Activated CD4-positive, alpha-beta T cell treated with anti-CD3 and anti-CD28 coated beads, Interleukin-2, Interleukin-6, amounts not matched to agents 100 ng/mL and 50 ng/mL, durations not matched to agents 16 hours and 8 hours (primary cell): ENCODE results near the gene ACSS1.

Experiments
- DNase-seq: peaks from one replicate; pipeline ENCODE4 v3.0.0-alpha.2; 2020

Gene ACSS1

GRCh38 chr20:25057234-25058050 is 497 bp downstream of the ACSS1 start:
- DNase-seq: peak; percentile 79

DNA sequence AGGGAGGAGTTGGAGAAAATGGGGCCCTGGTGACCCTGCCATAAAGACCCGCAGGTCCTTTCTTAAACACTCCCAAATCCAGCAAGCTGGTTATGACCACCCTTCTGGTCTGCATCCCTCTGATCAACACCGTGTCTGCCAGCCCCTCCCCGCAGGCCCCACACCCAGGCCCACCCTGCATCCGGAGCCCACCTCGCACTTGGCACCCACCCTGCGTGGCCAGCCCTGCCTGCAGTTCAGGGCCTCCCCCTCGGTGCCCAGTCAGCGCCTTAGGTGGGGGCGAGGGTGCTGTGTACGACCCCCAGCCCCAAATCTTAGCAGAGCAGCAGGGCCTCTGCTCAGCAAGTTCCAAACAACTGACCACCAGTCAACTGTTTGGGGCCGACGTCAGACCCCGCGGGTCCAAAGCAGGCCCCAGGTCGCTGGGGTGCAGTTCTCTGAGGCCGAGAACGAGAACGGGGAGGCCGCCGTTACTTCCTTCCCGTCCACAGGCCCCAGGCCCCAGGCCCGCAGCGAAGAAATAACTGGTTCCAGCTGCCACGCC is 1.2 kb downstream of the ACSS1 start:
- no peak for DNase-seq

DNA sequence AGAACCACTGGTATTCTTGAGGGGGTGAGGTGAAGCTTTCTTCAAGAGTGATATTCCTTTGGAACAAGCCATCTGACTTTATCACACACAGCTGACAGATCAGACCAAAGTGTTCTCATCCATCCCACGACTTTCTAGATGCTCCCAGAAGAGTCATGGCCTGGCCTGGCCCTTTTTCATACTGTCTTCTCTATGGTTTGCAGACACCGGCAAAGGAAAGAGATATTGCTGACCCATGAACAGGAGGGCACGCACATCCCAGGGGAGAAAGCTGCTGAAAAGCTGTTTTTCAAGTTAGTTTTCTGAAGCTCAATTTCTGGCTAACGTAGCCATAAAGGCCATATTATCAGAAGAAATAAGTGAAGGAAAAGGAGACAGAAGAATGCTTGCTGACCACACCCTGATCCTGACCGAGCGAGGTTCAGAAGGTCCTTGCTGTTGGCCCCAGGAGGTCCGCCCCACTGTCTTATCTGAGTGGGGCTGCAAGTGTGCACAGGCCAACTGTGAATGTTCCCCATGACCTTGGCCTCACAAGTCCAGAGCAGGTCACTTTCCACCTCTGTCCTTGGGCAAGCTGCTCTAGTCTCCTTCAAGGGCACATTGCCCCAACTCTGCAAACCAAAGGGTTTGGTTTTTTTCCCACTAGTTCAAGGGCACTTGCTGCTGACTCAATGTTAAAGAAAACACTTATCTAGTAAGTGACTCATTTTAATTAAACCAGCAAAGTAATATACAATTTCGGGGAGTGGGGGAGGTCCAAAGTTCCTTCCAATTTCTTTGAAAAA is 2.0 kb downstream of the ACSS1 start:
- DNase-seq: no peak

DNA sequence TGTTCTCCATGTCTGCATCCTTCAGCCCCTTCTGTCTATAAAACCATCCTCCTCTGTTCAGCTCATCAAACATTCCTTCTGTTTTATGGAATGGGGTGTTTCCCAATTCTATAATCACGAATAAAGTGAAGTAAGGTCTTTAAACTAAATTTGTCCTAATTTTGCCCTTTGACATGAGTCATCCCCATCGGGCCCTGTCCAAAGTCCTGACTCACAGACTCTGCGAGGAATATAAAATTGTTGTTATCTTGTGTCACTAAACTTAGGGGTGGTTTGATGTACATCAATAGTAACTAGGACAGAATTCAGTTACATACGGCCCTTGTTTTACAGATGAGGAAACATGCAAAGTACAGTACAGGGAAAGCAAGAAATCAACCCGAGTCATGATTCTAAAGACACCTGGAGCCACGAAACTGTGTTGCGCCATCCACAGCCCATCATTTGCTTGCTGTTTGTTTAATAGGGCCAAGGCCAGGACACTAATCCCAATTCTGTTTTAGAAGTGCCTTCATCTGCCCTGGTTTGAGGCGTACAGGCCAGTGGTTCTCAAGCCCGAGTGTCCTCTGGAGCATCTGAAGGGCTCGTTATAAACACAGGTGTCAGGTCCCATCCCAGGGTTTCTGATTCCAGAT is 2.8 kb downstream of the ACSS1 start:
- no peak for DNase-seq

DNA sequence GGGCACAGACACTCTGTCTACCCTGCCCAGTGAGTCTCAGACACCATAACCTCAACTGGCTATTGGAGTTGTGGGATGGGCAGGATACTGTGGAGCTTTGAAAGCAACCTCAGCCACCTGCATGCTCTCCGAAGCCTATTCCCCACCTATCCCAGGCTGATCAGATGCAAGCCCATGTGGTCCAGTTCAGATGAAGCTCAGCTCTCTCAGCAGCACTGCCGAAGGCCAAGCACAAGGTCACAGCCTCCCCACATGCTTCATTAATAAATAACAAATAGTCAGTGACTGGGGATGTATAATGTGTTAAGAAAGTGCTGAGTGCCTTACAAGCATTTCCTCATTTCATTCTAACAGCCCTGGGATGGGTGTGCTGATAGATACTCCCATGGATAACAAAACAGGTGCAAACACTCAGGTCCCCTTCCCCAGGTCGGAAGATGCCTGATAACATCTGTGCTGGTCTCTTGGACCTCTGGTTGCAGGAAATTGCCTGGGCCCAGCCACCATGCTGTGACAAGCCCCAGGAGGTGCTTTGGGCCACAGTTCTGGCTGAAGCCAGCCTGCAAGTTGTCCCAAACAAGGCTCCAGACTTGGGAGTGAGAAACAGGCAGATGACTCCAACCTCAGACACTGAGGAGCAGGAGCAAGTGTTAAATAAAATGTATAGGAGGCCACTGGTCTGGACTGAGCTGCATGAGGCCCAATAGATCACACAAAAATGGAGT is 3.7 kb downstream of the ACSS1 start:
- DNase-seq: no peak

GRCh38 chr20:25053255-25054031 is 4.5 kb downstream of the ACSS1 start:
- no peak for DNase-seq

GRCh38 chr20:25052255-25053194 is 5.4 kb downstream of the ACSS1 start:
- DNase-seq: no peak

GRCh38 chr20:25051386-25052155 is 6.4 kb downstream of the ACSS1 start:
- no peak for DNase-seq

DNA sequence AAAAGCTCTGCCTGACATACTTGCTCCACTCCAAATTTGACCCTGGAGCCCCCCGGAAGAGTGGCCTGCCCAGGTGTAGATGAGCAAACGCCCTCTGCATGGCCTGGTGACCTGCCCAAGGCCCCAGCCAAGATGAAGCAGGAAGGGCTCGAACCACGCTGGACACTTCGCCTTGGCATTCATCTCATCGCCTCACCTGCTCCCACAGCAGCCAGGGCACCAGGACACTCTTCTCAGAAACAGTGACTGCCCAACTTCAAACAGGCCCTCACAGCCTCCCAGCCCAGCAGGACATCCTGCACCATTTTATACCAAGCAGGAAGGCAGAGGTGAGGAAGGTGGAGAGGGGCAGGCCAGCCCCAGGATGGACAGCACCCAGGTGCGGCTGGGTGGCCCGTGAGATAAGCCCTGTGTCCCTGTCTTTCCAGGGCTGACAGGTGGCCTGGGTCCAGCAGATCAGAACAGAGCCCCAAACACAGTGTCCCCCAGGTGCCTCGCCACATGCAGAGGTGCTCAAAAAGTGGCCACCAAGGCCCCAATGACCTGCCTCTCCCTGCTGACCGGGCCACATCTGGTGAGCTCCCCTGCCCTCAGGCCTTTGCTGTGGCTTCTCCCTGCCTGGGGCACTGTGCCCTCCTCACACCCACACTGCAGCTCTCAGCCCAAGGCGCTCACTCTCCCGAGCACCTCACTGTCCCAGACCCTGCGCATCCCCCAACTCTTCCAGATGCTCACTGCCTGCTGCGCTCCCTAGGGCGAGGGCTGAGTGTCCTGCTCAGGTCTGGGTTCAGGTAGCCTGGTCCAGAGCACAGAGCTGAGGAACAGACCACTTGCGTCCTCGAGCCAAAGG is 7.2 kb downstream of the ACSS1 start:
- DNase-seq: no peak

- no peak for DNase-seq
Observed at GRCh38 chr20:25050082-25050481, 7.9 kb downstream of the ACSS1 start.

DNA sequence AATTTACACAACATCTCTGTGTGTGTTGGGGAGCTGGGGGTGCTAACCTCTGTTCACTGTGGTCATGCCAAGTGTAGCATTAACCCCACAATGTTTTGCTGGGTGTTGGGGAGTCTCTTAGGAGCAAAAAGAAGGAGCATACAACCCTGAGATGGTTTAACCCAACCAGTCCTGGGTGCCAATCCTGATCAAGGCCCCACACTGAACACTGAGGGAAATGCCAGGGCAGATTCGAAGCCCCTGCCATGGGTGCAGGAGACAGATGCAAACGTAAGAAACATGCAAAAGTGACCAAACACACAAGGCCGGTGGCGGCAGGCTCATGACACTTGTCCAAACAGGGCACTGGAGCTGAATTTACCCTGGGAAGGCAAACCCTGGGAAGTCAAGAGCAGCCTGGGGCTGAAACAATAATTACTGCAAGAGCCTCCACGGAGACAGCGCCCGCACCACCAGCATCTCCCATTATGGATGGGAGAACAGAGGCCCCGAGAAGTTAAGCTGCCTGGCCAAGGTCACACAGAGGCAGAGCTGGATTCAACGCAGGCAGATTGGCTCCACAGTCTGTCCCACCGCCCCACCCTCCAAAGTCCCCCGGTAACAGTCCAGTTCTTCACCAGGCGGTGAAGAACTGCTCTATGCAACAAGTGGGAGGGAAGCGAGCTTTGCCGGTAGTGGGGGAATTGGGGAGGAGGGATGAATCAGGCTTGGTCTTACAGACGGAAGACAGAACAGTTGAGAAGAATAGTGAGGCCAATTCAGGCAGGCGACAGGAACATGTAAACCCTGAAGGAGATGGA is 8.5 kb downstream of the ACSS1 start:
- no peak for DNase-seq

DNA sequence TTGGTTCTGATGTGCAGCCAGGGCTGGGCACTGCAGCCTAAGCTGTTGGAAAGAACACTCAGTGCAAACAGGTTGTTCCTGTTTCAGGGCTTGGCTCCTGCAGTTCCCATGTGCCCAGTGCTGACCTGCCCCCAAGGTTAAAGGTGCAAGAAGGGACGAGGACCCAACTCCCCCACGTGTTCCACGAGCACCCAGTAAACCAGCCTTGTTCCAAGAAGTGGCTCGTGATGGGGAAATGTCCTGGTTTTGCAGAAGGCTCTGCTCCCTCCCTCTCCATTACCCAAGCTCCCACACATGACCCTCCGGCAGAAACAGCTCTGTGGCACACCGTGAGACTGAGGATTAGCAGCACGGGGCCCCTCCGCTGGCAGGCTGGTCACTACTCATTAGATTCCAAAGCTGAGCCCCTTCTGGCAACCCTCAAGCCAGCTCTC is 9.4 kb downstream of the ACSS1 start:
- DNase-seq: no peak

DNA sequence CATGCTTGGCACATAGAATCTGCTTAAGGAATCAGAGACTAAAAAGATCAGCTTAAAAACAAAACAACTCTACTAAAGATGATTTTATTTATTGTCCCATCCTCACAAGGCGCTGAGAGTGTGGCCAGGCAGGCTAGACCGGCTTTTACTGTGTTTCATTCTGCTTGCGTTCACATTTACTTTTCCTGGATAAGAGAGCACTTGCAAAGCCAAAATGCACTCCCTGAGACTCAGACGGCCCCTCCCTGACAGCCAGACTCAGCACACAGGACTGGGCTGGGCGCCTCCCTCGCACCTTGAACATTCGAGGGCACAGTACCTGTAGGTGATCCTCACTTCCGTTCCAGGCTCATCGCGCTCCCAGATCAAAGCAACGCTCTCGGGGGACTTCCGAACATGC is 10.2 kb downstream of the ACSS1 start:
- DNase-seq: no peak

DNA sequence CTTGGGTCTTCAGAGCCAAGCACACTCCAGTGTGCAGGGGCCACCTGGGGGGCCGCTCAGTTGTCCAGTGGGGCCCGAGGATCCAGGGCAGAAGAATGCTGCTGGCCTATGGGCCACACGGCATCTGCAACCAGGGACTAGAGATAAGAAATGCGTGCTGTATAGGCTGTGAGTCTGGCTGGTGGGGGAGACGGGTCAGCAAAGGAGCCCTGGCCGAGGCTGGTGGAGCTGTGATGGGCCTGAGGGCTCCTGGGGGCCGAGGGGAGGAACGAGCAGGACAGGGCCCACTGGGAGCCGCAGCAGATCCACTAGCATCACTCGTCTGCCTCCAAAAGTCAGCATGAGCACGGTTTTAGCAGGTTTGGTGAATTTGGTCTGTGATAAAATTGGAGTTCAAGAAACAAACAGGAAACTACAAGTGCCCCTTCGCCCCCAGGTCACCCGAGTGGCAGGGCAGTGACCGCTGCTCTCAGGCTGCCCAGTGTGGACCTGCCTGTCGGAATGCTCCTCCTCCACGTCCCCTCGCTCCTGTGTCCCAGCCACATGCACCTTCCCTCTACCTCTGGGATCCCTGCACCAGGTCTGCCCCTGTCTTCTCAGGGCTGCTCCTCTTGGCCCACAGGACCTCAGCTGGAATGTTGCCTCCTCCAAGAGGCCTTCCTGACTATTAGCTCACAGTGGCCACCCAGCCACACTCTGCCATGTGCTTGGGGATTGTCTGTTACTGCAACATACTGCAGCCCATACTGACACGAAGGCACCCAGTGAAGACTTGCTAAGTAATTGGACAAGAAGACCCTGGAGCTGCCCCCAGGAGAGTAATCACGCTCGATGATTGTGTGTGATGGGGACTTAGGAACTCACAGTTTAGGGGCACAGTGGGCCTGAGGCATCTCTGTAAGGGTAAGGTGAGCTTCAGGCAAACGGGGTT is 10.9 kb downstream of the ACSS1 start:
- no peak for DNase-seq

GRCh38 chr20:25046181-25046641 is 11.7 kb downstream of the ACSS1 start:
- no peak for DNase-seq

- DNase-seq: no peak
Observed at GRCh38 chr20:25045343-25045712, 12.6 kb downstream of the ACSS1 start.
